ENCODE results near the gene SLIT3. TPM values are rescaled to one million over a fixed set of nuclear protein-coding genes. Genes with fewer than 3 reads are reported as not detected.

Gene SLIT3
- total RNA-seq, 1 experiment from 2014 or later = 0.92 TPM

DNA sequence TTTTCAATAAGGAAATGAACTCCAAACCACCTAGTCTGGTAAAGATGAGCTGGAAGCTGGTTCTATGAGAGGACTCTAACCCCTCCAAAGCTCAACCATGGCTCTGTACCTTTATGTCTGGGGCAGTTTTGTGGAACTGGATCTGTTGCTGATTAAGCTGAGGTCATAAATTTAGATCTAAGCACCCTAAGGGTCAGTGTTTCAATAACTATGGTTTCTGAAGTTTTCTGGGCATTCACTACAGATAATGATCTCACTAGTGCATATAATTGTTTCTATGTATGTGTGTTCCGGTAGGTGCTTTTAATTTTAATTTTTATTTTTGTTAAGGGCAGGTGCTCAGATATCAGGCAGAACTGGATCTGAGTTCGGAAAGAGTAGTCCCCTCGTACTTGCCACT, 463.1 kb downstream of the SLIT3 start:
- H3K9ac ChIP-seq (ENCODE audit: extremely low read depth, insufficient read length, low read length) = no peak overlapping the region
- no peak overlapping the region for H3K27ac Mint-ChIP-seq
- H2BK15ac ChIP-seq (ENCODE audit: low read depth, low read length) = no peak overlapping the region

More for the DNA sequence above, 463.1 kb downstream of the SLIT3 start:
- DNase-seq = no peak
- Histone ChIP-seq H3K79me1 (ENCODE audit: insufficient read depth, low read depth, low read length, poor library complexity, severe bottlenecking) (no peaks in the 10 kb centered on the region), H3K14ac (ENCODE audit: insufficient read depth, low read length) (no peak overlapping the region), H3K27me3 (ENCODE audit: insufficient read depth, low read length) (peaks cover 13% of the 10 kb centered on the region; the same call in 1 of the 2 replicates), H4K8ac (replicated peaks; ENCODE audit: insufficient read length, low read depth, low read length) (no peak overlapping the region), H4K5ac (ENCODE audit: insufficient read length, low read depth, low read length) (no peak overlapping the region), H3K23ac (ENCODE audit: insufficient read length, low read depth, low read length) (no peak overlapping the region), H3K4me2 (ENCODE audit: insufficient read depth, insufficient read length, low read length) (no peak overlapping the region), H2BK5ac (ENCODE audit: insufficient read length, low read length) (no peak overlapping the region), H3K9me3 (ENCODE audit: control insufficient read depth, low read depth, low read length) (no peaks in the 10 kb centered on the region), H2AFZ (ENCODE audit: low read length) (no peak overlapping the region), H3K18ac (ENCODE audit: insufficient read length, low read depth, low read length) (no peak overlapping the region), H3K79me2 (ENCODE audit: insufficient read depth, low read length) (no peaks in the 10 kb centered on the region), H4K20me1 (ENCODE audit: control insufficient read depth, insufficient read depth, insufficient read length) (no peaks in the 10 kb centered on the region), H2AK5ac (ENCODE audit: insufficient read length, low read length) (no peak overlapping the region), H2BK120ac (ENCODE audit: low read depth, low read length, poor library complexity, severe bottlenecking) (no peak overlapping the region), H3T11ph (ENCODE audit: low read length) (no peak overlapping the region), H3K23me2 (ENCODE audit: insufficient read length, low read depth, low read length, poor library complexity, severe bottlenecking) (peaks cover 2% of the 10 kb centered on the region), H2BK20ac (ENCODE audit: low read depth, low read length, poor library complexity, severe bottlenecking) (no peak overlapping the region), H3K56ac (ENCODE audit: insufficient read length, low read depth, low read length) (no peak overlapping the region), H3K27ac (ENCODE audit: insufficient read length, low read depth, low read length) (no peak overlapping the region), H3K4me1 (ENCODE audit: insufficient read depth, low read length) (peaks cover 3% of the 10 kb centered on the region; the same call in 1 of the 2 replicates), H4K91ac (ENCODE audit: insufficient read length, low read depth, low read length) (no peak overlapping the region), H2BK12ac (ENCODE audit: insufficient read length, low read depth, low read length) (no peak overlapping the region), H3K4ac (ENCODE audit: low read depth, low read length) (no peak overlapping the region)
- Mint-ChIP-seq H3K4me3 (no peak overlapping the region), H3K4me1 (peaks cover 16 to 17% of the 10 kb centered on the region in 2 experiments), H3K36me3 (ENCODE audit: insufficient read depth in 1 of 3, low read depth in 3 of 3) (no peaks in the 10 kb centered on the region), H3K27me3 (ENCODE audit: low read depth) (peaks cover 99% of the 10 kb centered on the region), H3K9me3 (peaks cover 0 to 5% of the 10 kb centered on the region in 2 experiments; a peak in 1 of 5 replicates)
- WGBS (ENCODE audit: extremely low coverage, insufficient read length, low lambda C conversion rate) = no CpG with 5 or more reads among the region's 3 CpGs
- TF ChIP-seq, protein P1, sequence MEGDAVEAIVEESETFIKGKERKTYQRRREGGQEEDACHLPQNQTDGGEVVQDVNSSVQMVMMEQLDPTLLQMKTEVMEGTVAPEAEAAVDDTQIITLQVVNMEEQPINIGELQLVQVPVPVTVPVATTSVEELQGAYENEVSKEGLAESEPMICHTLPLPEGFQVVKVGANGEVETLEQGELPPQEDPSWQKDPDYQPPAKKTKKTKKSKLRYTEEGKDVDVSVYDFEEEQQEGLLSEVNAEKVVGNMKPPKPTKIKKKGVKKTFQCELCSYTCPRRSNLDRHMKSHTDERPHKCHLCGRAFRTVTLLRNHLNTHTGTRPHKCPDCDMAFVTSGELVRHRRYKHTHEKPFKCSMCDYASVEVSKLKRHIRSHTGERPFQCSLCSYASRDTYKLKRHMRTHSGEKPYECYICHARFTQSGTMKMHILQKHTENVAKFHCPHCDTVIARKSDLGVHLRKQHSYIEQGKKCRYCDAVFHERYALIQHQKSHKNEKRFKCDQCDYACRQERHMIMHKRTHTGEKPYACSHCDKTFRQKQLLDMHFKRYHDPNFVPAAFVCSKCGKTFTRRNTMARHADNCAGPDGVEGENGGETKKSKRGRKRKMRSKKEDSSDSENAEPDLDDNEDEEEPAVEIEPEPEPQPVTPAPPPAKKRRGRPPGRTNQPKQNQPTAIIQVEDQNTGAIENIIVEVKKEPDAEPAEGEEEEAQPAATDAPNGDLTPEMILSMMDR (conservative IDR thresholded peaks at IDR 0.05) = no peak
